Ovary (tissue), 9 donors: Measurements from ENCODE around the gene ARHGAP28. TPM values are rescaled to one million over a fixed set of nuclear protein-coding genes. Genes with fewer than 3 reads are reported as not detected.

Source experiments
- DNase-seq, 5 donors: peaks; one replicate each; pipeline ENCODE4 v3.0.0-alpha.2; 2019 to 2020
- H3K27ac ChIP-seq, 2 donors: fragments of 200-600 bp; one replicate each; pipeline versions ENCODE4 v1.5.1 to v1.8.0; 2019 to 2022
- H3K27me3 ChIP-seq: fragments of 200-600 bp; one replicate; pipeline ENCODE4 v1.8.0; 2022
- H3K36me3 ChIP-seq: fragments of 200-600 bp; sonication (generic); one replicate; pipeline ENCODE4 v1.5.1; 2019
- H3K4me1 ChIP-seq: one replicate; pipeline ENCODE4 v1.8.1; 2013; ENCODE audit warnings: mild to moderate bottlenecking, moderate library complexity; ENCODE audit not compliant: insufficient read depth
- H3K4me3 ChIP-seq: fragments of 200-600 bp; sonication (generic); one replicate; pipeline ENCODE4 v1.5.1; 2017
- H3K9me3 ChIP-seq, 2 donors: fragments of 200-600 bp in 1 of 2; sonication (generic) in 1 of 2; one replicate each; pipeline versions ENCODE4 v1.5.1 to v1.8.1; 2013 to 2019; ENCODE audit warnings: mild to moderate bottlenecking in 1 of 2, moderate library complexity in 1 of 2
- EP300 ChIP-seq: sonication (generic); formaldehyde crosslinking; IDR thresholded peaks from one replicate; pipeline ENCODE4 v1.6.1; 2017; ENCODE audit warnings: antibody characterized with exemption
- POLR2A ChIP-seq: fragments of 450-650 bp; IDR thresholded peaks from one replicate; pipeline ENCODE4 v1.6.1; 2017; ENCODE audit warnings: antibody characterized with exemption, mild to moderate bottlenecking, moderate library complexity
- WGBS, 3 donors: extraction: QIAGEN DNeasy Blood & Tissue Kit in 1 of 3; methylation state at CpG; one replicate each; pipeline versions ENCODE4 v1.1.5 to v1.1.7; 2013 to 2017; 5-methylcytosine and 5-hydroxymethylcytosine counted together
- intact Hi-C, 4 donors: fragments of 100-400 bp; cut with DNase I; formaldehyde crosslinking; loops; one replicate each; pipeline versions ENCODE4 v1.11.0 to v1.15.1; 2022 to 2023
- polyA plus RNA-seq, 2 donors: library from polyadenylated mRNA; stranded (reverse); fragments of 200-250 nt in 1 of 2; fragments of 350-450 nt in 1 of 2; fragmentation: Illumina TruSeq in 1 of 2; extraction: RNeasy Lipid Tissue Mini Kit (QIAGEN cat#74804) in 1 of 2; gene quantifications; one replicate each; pipeline ENCODE4 v1.2.3, GENCODE V29; 2013 to 2014
- total RNA-seq, 7 donors: library from RNA; depleted of rRNA in 2 of 7; stranded (reverse); fragments of >200 nt in 2 of 7; fragmentation: NEBNext Ultra II Directional in 3 of 7; extraction: Animal tissue kit (Norgen Biotek cat#: 25700) in 3 of 7; gene quantifications; one replicate each; pipeline versions ENCODE4 v1.1.0 to v1.2.4, GENCODE V29; 2016 to 2023
- TF ChIP-seq, protein P1 (sequence below), 3 donors: fragments of 450-650 bp in 2 of 3; fragments of 200-600 bp in 1 of 3; IDR thresholded peaks; one replicate each; pipeline versions ENCODE4 v1.5.1 to v1.8.0; 2016 to 2022; ENCODE audit warnings: antibody characterized with exemption in 3 of 3, mild to moderate bottlenecking in 1 of 3
- donor health status: DM: no; HTN: no; CAD: no; lungs with moderate emphysema.
- donor health status: DM: no; HTN: no; CAD: no.
- donor health status: Bipolar disorder and iron deficiency.
- donor health status: DM: yes; HTN: yes; CAD: no.
- donor health status: DM: no; HTN: no; CAD: no.
- donor health status: DM: yes; HTN: yes; CAD: no.

The ARHGAP28 gene
- total and polyA plus RNA-seq, 9 donors = 5.9 to 28.7 (median 16.9) TPM

DNA sequence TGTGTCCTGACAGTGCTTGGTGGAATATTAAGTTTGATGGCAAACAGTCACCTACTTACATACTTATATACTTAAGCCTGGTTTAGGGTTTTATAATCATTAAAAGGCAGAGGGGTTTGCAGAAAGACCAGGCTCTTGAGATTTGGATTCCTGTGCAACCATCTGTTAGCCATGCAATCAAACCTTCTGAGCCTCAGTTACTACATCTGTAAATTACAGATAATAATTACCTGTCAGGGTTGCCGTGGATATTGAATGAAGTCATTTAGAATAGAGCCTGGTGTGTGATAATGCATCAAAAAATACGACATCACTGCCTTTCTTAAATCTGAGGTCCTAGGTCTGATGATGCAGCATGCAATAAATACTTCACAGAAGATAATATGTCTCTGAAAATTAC is 152.9 kb downstream of the ARHGAP28 start:
- intact Hi-C loops = loop anchor here in 3 of 4 donors (5.0 to 10.0 kb wide), 3 partner anchors 155 to 330 kb away; partner anchors contain the start of gene ARHGAP28 (in 2 of the 3)
- WGBS, 3 donors = 87 to 95% (median 94%) methylated on average over 2 of the region's 2 CpGs
- TF ChIP-seq POLR2A (no peak), EP300 (no peak)
- TF ChIP-seq, protein P1, sequence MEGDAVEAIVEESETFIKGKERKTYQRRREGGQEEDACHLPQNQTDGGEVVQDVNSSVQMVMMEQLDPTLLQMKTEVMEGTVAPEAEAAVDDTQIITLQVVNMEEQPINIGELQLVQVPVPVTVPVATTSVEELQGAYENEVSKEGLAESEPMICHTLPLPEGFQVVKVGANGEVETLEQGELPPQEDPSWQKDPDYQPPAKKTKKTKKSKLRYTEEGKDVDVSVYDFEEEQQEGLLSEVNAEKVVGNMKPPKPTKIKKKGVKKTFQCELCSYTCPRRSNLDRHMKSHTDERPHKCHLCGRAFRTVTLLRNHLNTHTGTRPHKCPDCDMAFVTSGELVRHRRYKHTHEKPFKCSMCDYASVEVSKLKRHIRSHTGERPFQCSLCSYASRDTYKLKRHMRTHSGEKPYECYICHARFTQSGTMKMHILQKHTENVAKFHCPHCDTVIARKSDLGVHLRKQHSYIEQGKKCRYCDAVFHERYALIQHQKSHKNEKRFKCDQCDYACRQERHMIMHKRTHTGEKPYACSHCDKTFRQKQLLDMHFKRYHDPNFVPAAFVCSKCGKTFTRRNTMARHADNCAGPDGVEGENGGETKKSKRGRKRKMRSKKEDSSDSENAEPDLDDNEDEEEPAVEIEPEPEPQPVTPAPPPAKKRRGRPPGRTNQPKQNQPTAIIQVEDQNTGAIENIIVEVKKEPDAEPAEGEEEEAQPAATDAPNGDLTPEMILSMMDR (IDR thresholded peaks at IDR 0.05) = no peak
- Histone ChIP-seq H3K9me3 (no peaks in the 10 kb centered on the region), H3K36me3 (no peaks in the 10 kb centered on the region), H3K27me3 (no peaks in the 10 kb centered on the region), H3K4me1 (peaks cover 5% of the 10 kb centered on the region), H3K27ac (no peak overlapping the region), H3K4me3 (no peak overlapping the region)
- DNase-seq = no peak

DNA sequence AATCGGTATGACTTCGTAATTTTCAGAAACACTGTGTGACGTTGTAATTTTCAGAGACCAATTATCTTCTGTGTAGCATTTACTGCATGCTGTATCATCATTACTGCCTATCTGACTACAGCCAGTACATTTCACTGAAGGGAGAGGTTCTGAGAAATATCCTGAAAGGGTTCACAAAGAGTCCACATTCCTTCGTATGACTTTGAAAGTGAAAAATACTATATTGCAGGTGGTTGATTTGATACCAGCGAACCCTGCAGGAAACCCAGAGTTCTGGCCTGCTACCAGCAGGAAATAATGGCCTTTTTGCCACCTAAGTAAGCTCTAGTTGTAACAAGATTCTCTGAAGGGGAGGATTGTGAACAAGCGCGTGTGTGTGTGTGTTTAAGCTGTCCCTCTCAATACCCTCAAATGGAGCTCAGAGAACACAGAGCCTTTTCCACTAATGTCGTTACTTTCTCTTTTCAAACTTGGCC is 155.5 kb downstream of the ARHGAP28 start:
- Histone ChIP-seq H3K27me3 (no peaks in the 10 kb centered on the region), H3K4me1 (peaks cover 5% of the 10 kb centered on the region), H3K27ac (no peak overlapping the region), H3K9me3 (no peaks in the 10 kb centered on the region), H3K4me3 (no peak overlapping the region), H3K36me3 (no peaks in the 10 kb centered on the region)
- 35 to 73% (median 48%) methylated on average over 8 of the region's 8 CpGs for WGBS, 3 donors
- no peak for DNase-seq
- intact Hi-C loops = loop anchor here in 3 of 4 donors (5.0 to 10.0 kb wide), 4 partner anchors 160 to 1018 kb away; partner anchors contain the start of gene ARHGAP28 (in 1 of the 3)
- TF ChIP-seq, protein P1 (IDR thresholded peaks at IDR 0.05) = no peak
- TF ChIP-seq EP300 = no peak
- no peak for TF ChIP-seq POLR2A

DNA sequence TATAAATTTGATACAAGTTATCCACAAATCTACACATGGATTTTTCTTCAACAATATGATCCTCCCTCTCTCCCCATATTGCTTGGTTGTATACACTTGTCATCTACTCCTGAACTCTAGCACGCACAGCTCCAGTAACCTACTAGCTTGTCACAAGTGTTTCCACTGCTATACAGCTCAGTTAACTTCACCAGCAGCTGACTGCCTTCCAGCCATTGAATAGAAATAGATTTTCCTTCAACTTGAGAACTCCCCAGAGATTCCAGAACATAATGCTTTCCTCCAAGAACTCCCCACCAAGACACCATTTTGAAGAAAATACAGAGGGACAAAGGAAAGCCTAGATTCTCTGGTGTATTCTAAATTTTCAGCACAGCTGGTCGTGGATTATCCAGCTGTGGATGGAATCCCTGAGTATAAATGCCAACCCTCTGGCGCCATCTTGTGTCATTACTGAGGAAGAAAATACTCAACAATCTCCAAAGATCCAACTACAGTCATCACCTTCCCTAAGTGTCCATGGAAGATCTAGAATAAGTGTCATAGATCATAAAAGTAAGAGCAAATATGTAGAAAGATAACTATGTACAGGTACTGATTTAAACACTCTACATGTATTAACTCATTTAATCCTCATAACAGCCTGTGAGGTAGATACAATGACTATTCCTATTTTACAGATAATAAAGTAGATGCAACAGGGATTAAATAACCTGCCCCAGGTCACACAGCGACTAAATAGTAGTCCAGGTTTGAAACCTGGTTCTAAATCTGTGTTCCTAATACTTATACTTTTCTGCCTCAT is 156.7 kb downstream of the ARHGAP28 start:
- Histone ChIP-seq H3K27ac (no peak overlapping the region), H3K9me3 (no peaks in the 10 kb centered on the region)
- peak in 4 of 5 donors; percentile 46 to 71 (median 56) for DNase-seq

DNA sequence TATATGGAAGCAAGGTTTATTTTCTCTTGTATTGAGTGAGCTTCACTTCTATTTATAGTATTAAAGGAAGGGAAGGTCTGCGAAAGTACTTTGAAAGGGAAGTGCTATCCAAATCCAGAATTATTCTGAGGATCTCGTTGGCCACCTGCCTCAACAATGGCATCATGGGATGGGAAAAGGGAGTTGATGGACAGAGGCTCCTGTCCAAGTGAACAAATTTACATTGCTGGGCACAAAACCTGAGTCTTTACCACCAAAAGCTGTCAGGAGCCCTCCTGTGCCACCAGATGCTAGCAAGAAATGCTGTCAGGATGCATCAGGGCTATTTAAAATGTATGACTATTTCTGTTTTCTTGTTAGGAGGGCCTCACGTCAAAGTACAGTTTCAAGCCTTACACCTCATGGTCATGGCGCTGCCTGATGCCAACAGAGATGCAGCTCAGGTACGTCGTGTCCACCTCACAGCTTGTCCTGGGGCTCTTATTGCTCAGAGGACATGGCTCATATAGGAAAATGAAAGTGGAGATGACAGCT is 157.3 kb downstream of the ARHGAP28 start:
- intact Hi-C loops = loop anchor here in 3 of 4 donors (2.0 to 10.0 kb wide), 5 partner anchors 162 to 1020 kb away; partner anchors contain the start of gene ARHGAP28 (in 1 of the 3)
- no peak overlapping the region for H3K4me3 ChIP-seq
- no peak for DNase-seq
- 80 to 83% (median 80%) methylated on average over 6 of the region's 6 CpGs for WGBS, 3 donors
- no peak for TF ChIP-seq POLR2A
- TF ChIP-seq EP300 = no peak
- TF ChIP-seq, protein P1 (IDR thresholded peaks at IDR 0.05) = no peak
- H3K27ac ChIP-seq = no peak overlapping the region
- no peaks in the 10 kb centered on the region for H3K9me3 ChIP-seq
- H3K36me3 ChIP-seq = no peaks in the 10 kb centered on the region
- no peaks in the 10 kb centered on the region for H3K27me3 ChIP-seq
- H3K4me1 ChIP-seq = no peaks in the 10 kb centered on the region

More for the DNA sequence above, 156.7 kb downstream of the ARHGAP28 start:
- TF ChIP-seq, protein P1 (IDR thresholded peaks at IDR 0.05) = peak; percentile 67 to 77 (median 73)
- TF ChIP-seq POLR2A = no peak
- Histone ChIP-seq H3K4me3 (no peak overlapping the region), H3K27me3 (no peaks in the 10 kb centered on the region), H3K4me1 (peaks cover 2% of the 10 kb centered on the region), H3K36me3 (no peaks in the 10 kb centered on the region)
- intact Hi-C loops = loop anchor here in 3 of 4 donors (2.0 to 10.0 kb wide), 5 partner anchors 161 to 1019 kb away; partner anchors contain the start of gene ARHGAP28 (in 1 of the 3)
- WGBS, 3 donors = 25 to 28% (median 27%) methylated on average over 4 of the region's 4 CpGs
